A549 (cell line): ENCODE data around the gene EDA. TPM values are rescaled to one million over a fixed set of nuclear protein-coding genes. Genes with fewer than 3 reads are reported as not detected.

Experiments used
- ATAC-seq, 2 experiments: fragments of 200-7000 bp in 1 of 2; fragments of >200 bp in 1 of 2; cut with Nextera tagmentation in 1 of 2; cut with Tn5 transposase in 1 of 2; 3 replicates each; pipeline versions ENCODE4 v1.8.0 to v1.9.1; 2018 to 2020; ENCODE audit warnings: mild to moderate bottlenecking in 1 of 2, moderate library complexity in 1 of 2
- CTCF ChIA-PET: fragments of 300-600 bp; sonication (Branson Sonifier 250); formaldehyde crosslinking; extraction: SDS; loops from one replicate; lab custom pipeline; 2021; ENCODE audit warnings: antibody characterized with exemption, inconsistent platforms; lab: Yijun Ruan, JAX
- POLR2A ChIA-PET: fragments of 350-600 bp; formaldehyde crosslinking; extraction: SDS; loops from one replicate; lab custom pipeline; 2021; ENCODE audit warnings: antibody characterized with exemption, inconsistent platforms; lab: Yijun Ruan, JAX
- DNase-seq, 2 experiments: peaks; one replicate each; pipeline versions ENCODE4 v3.0.0 to v3.0.0-alpha.2; 2011 to 2016; ENCODE audit warnings: low read depth in 1 of 2, low spot score in 1 of 2
- FAIRE-seq: peaks from 2 replicates; lab custom pipeline; 2011; peaks lifted over from hg19 to GRCh38; lab: Jason Lieb, UNC
- H3K27ac ChIP-seq, 2 experiments: fragments of >200 bp; sonication (Bioruptor Twin); formaldehyde crosslinking; 3 replicates each; pipeline ENCODE4 v1.5.1; 2016 to 2017
- H3K4me1 ChIP-seq: fragments of >200 bp; sonication (Bioruptor Twin); formaldehyde crosslinking; 3 replicates; pipeline ENCODE4 v1.6.1; 2016
- H3K4me2 ChIP-seq: fragments of >200 bp; sonication (Bioruptor Twin); formaldehyde crosslinking; 3 replicates; pipeline ENCODE4 v1.6.1; 2016
- H3K4me3 ChIP-seq: fragments of >200 bp; sonication (Bioruptor Twin); formaldehyde crosslinking; 3 replicates; pipeline ENCODE4 v1.5.1; 2016
- H3K9me3 ChIP-seq: fragments of >200 bp; sonication (Bioruptor Twin); formaldehyde crosslinking; 3 replicates; pipeline ENCODE4 v1.6.1; 2016
- BCL3 ChIP-seq: fragments of >200 bp; sonication (Bioruptor Twin); formaldehyde crosslinking; IDR thresholded peaks from 3 replicates; pipeline ENCODE4 v1.6.1; 2016
- BHLHE40 ChIP-seq: IDR thresholded peaks from 2 replicates; pipeline ENCODE4 v1.6.1; 2012; ENCODE audit warnings: low read depth, low read length, inconsistent platforms
- CBX2 ChIP-seq: fragments of 200-600 bp; sonication (generic); IDR thresholded peaks from 2 replicates; pipeline ENCODE4 v1.6.1; 2016; ENCODE audit warnings: low read depth, mild to moderate bottlenecking, borderline replicate concordance
- CEBPB ChIP-seq, 2 experiments: fragments of >200 bp in 1 of 2; sonication (Bioruptor Twin) in 1 of 2; formaldehyde crosslinking in 1 of 2; IDR thresholded peaks; 2 replicates each; pipeline ENCODE4 v1.6.1; 2012 to 2016
- CHD2 ChIP-seq: fragments of 150-350 bp; IDR thresholded peaks from 2 replicates; pipeline ENCODE4 v1.6.1; 2014; ENCODE audit warnings: low read length; ENCODE audit not compliant: partially characterized antibody
- CHD4 ChIP-seq: fragments of 200-600 bp; sonication (generic); IDR thresholded peaks from 2 replicates; pipeline ENCODE4 v1.6.1; 2016; ENCODE audit warnings: antibody characterized with exemption, mild to moderate bottlenecking, borderline replicate concordance
- E2F6 ChIP-seq: IDR thresholded peaks from 2 replicates; pipeline ENCODE4 v1.6.1; 2012; ENCODE audit warnings: low read depth, borderline replicate concordance
- EP300 ChIP-seq, 2 experiments: fragments of >200 bp; sonication (Bioruptor Twin); formaldehyde crosslinking; IDR thresholded peaks; 2 replicates in 1 of 2; 3 replicates in 1 of 2; pipeline ENCODE4 v1.6.1; 2016 to 2017
- HES2 ChIP-seq: fragments of >200 bp; sonication (Bioruptor Twin); formaldehyde crosslinking; IDR thresholded peaks from 2 replicates; pipeline ENCODE4 v1.6.1; 2016
- HEYL ChIP-seq: fragments of 250-450 bp; sonication (Bioruptor Pico); IDR thresholded peaks from 2 replicates; pipeline ENCODE4 v1.8.0; 2021; ENCODE audit warnings: mild to moderate bottlenecking, moderate library complexity
- HOXA7 ChIP-seq: fragments of 250-450 bp; sonication (Bioruptor Pico); IDR thresholded peaks from 2 replicates; pipeline ENCODE4 v1.5.0; 2020; ENCODE audit warnings: mild to moderate bottlenecking, moderate library complexity
- HOXB13 ChIP-seq: fragments of 250-450 bp; sonication (Bioruptor Pico); IDR thresholded peaks from 2 replicates; pipeline ENCODE4 v1.5.0; 2020; ENCODE audit warnings: low read depth, mild to moderate bottlenecking, moderate library complexity
- HOXB5 ChIP-seq: fragments of 250-450 bp; sonication (Bioruptor Pico); IDR thresholded peaks from 2 replicates; pipeline ENCODE4 v1.5.0; 2020; ENCODE audit warnings: mild to moderate bottlenecking, moderate library complexity
- JUNB ChIP-seq: fragments of >200 bp; sonication (Bioruptor Twin); formaldehyde crosslinking; IDR thresholded peaks from 2 replicates; pipeline ENCODE4 v1.6.1; 2016
- MAX ChIP-seq: IDR thresholded peaks from 2 replicates; pipeline ENCODE4 v1.6.1; 2012
- MAZ ChIP-seq: fragments of 150-350 bp; IDR thresholded peaks from 2 replicates; pipeline ENCODE4 v1.6.1; 2014; ENCODE audit warnings: antibody characterized with exemption, low read depth, low read length, borderline replicate concordance
- MYC ChIP-seq: IDR thresholded peaks from 2 replicates; pipeline ENCODE4 v1.6.1; 2012; ENCODE audit warnings: mild to moderate bottlenecking, inconsistent platforms, low read length, improper control_type of control experiment, borderline replicate concordance
- NFE2L2 ChIP-seq: fragments of 150-350 bp; conservative IDR thresholded peaks from 2 replicates; pipeline ENCODE4 v1.6.1; 2014; ENCODE audit warnings: low read length
- NPAS2 ChIP-seq: fragments of 250-450 bp; sonication (Bioruptor Pico); IDR thresholded peaks from 2 replicates; pipeline ENCODE4 v1.8.0; 2022; ENCODE audit warnings: mild to moderate bottlenecking, moderate library complexity, borderline replicate concordance
- PBX3 ChIP-seq: IDR thresholded peaks from 2 replicates; pipeline ENCODE4 v1.6.1; 2012
- PHF8 ChIP-seq: fragments of 200-600 bp; sonication (generic); IDR thresholded peaks from 2 replicates; pipeline ENCODE4 v1.6.1; 2016; ENCODE audit warnings: low read depth, mild to moderate bottlenecking, antibody characterized with exemption, moderate library complexity, borderline replicate concordance
- POLR2A ChIP-seq: IDR thresholded peaks from 2 replicates; pipeline ENCODE4 v1.6.1; 2012; ENCODE audit warnings: mild to moderate bottlenecking, low read length
- RAD21 ChIP-seq, 2 experiments: fragments of >200 bp in 1 of 2; sonication (Bioruptor Twin) in 1 of 2; formaldehyde crosslinking in 1 of 2; IDR thresholded peaks in 1 of 2; conservative IDR thresholded peaks in 1 of 2; 2 replicates in 1 of 2; 3 replicates in 1 of 2; pipeline ENCODE4 v1.6.1; 2012 to 2018; ENCODE audit warnings: inconsistent platforms in 1 of 2
- RARB ChIP-seq: fragments of 250-450 bp; sonication (Bioruptor Pico); IDR thresholded peaks from 2 replicates; pipeline ENCODE4 v1.8.0; 2021; ENCODE audit warnings: mild to moderate bottlenecking, moderate library complexity
- RNF2 ChIP-seq: fragments of 200-600 bp; sonication (generic); IDR thresholded peaks from 2 replicates; pipeline ENCODE4 v1.6.1; 2016; ENCODE audit warnings: low read depth, mild to moderate bottlenecking, antibody characterized with exemption, moderate library complexity, borderline replicate concordance
- TFCP2L1 ChIP-seq: fragments of 250-450 bp; sonication (Bioruptor Pico); IDR thresholded peaks from 2 replicates; pipeline ENCODE4 v1.5.0; 2021; ENCODE audit warnings: mild to moderate bottlenecking
- ZC3H11A ChIP-seq: fragments of 450-650 bp; IDR thresholded peaks from 2 replicates; pipeline ENCODE4 v1.6.1; 2014; ENCODE audit warnings: antibody characterized with exemption, mild to moderate bottlenecking
- ZNF302 ChIP-seq: fragments of 250-450 bp; sonication (Bioruptor Pico); IDR thresholded peaks from 2 replicates; pipeline ENCODE4 v1.9.0; 2021; ENCODE audit warnings: inconsistent platforms, mild to moderate bottlenecking, moderate library complexity
- ZSCAN20 ChIP-seq: fragments of 250-450 bp; sonication (Bioruptor Pico); IDR thresholded peaks from 2 replicates; pipeline ENCODE4 v1.8.0; 2022; ENCODE audit warnings: mild to moderate bottlenecking, moderate library complexity
- WGBS: methylation state at CpG from one replicate; pipeline ENCODE4 v1.1.6; 2017; ENCODE audit errors: missing lambda C conversion rate; 5-methylcytosine and 5-hydroxymethylcytosine counted together
- polyA plus RNA-seq, 4 experiments: library from polyadenylated mRNA; depleted of rRNA in 3 of 4; stranded (reverse); fragments of >200 nt; fragmentation: RNase III in 1 of 4; extraction: RNeasy Plus Mini Kit Qiagen cat#74134 plus additional on column Dnase treatment in 1 of 4; gene quantifications; 2 replicates in 3 of 4; 3 replicates in 1 of 4; pipeline ENCODE4 v1.2.3, GENCODE V29; 2011 to 2017
- TF ChIP-seq, protein P1 (sequence below): fragments of 250-450 bp; sonication (Bioruptor Pico); IDR thresholded peaks from 2 replicates; pipeline ENCODE4 v1.5.0; 2021; ENCODE audit warnings: mild to moderate bottlenecking, moderate library complexity, borderline replicate concordance

EDA gene
- polyA plus RNA-seq, 2 of the 4 experiments (the other 2 are of a cell fraction), result 0.25 to 0.26 TPM

GRCh38 chrX:70034646-70035045, 418.7 kb downstream of the EDA start:
- Histone ChIP-seq H3K9me3 (no peaks in the 10 kb centered on the region), H3K4me1 (no peaks in the 10 kb centered on the region), H3K4me3 (no peak overlapping the region), H3K4me2 (no peak overlapping the region), H3K27ac (no peak overlapping the region)
- ChIA-PET POLR2A (no interaction called here), CTCF (interaction anchor here (6.5 kb wide), 1 partner anchor 63 kb away, joined by 39 read pairs; no protein-coding TSS in a partner anchor)
- ATAC-seq, result no peak
- DNase-seq, result no peak
- no peak for FAIRE-seq
- 12% methylated on average over 4 of the region's 4 CpGs for WGBS
- TF ChIP-seq HES2 (no peak), CHD4 (no peak), HEYL (no peak), CHD2 (no peak), RARB (CRISPR knock-in tag) (no peak), ZSCAN20 (CRISPR knock-in tag) (no peak), JUNB (no peak), HOXB5 (no peak), RNF2 (no peak), MAX (no peak), HOXA7 (CRISPR knock-in tag) (no peak), PHF8 (no peak), CBX2 (no peak), ZNF302 (no peak), PBX3 (no peak), EP300 (IDR thresholded peaks at IDR 0.05) (no peak), TFCP2L1 (CRISPR knock-in tag) (no peak)
- TF ChIP-seq, protein P1, sequence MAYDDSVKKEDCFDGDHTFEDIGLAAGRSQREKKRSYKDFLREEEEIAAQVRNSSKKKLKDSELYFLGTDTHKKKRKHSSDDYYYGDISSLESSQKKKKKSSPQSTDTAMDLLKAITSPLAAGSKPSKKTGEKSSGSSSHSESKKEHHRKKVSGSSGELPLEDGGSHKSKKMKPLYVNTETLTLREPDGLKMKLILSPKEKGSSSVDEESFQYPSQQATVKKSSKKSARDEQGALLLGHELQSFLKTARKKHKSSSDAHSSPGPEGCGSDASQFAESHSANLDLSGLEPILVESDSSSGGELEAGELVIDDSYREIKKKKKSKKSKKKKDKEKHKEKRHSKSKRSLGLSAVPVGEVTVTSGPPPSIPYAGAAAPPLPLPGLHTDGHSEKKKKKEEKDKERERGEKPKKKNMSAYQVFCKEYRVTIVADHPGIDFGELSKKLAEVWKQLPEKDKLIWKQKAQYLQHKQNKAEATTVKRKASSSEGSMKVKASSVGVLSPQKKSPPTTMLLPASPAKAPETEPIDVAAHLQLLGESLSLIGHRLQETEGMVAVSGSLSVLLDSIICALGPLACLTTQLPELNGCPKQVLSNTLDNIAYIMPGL (CRISPR knock-in tag), result no peak

GRCh38 chrX:70038515-70038914, 422.6 kb downstream of the EDA start:
- DNase-seq (no peak), ATAC-seq (no peak), FAIRE-seq (no peak)
- no peaks in the 10 kb centered on the region for H3K4me1 ChIP-seq
- H3K27ac ChIP-seq, result no peak overlapping the region
- no peak overlapping the region for H3K4me3 ChIP-seq
- ChIA-PET CTCF (interaction anchor here (0.7 to 6.4 kb wide), 5 partner anchors 7 to 95 kb away, joined by 3 to 49 read pairs (median 4); partner anchors contain the start of gene IGBP1), POLR2A (no interaction called here)
- no peaks in the 10 kb centered on the region for H3K9me3 ChIP-seq
- 94% methylated on average over 2 of the region's 2 CpGs for WGBS
- TF ChIP-seq BCL3 (no peak), ZC3H11A (no peak), ZNF302 (no peak), HOXA7 (CRISPR knock-in tag) (no peak), HOXB13 (CRISPR knock-in tag) (no peak), POLR2A (no peak), HOXB5 (no peak), NPAS2 (no peak), HES2 (no peak), NFE2L2 (no peak), MYC (no peak), E2F6 (no peak), ZSCAN20 (CRISPR knock-in tag) (no peak), RAD21 (conservative IDR thresholded peaks at IDR 0.05 in 1 of 2, IDR thresholded peaks at IDR 0.05 in 1 of 2) (no peak), MAZ (no peak), PBX3 (no peak), CEBPB (IDR thresholded peaks at IDR 0.05) (no peak), BHLHE40 (no peak)
- no peak overlapping the region for H3K4me2 ChIP-seq
